Neural cell (in vitro differentiated cells): Measurements from ENCODE around the gene SUSD2. TPM values are rescaled to one million over a fixed set of nuclear protein-coding genes. Genes with fewer than 3 reads are reported as not detected.

Source experiments
- H2AFZ ChIP-seq: fragments of 200-600, 300-800 bp; sonication (generic), shearing (Covaris generic); 2 replicates; pipeline ENCODE4 v1.6.0; 2014; ENCODE audit warnings: low read depth, mild to moderate bottlenecking, antibody characterized with exemption, low read length, moderate library complexity
- H3F3A ChIP-seq: fragments of 200-600 bp; shearing (Covaris generic); 2 replicates; pipeline ENCODE4 v1.6.1; 2016; ENCODE audit warnings: mild to moderate bottlenecking, moderate library complexity, mixed read lengths, antibody characterized with exemption, low read length; ENCODE audit not compliant: insufficient read depth, poor library complexity, severe bottlenecking
- H3K27ac ChIP-seq: fragments of 200-600, 300-800 bp; sonication (generic), shearing (Covaris generic); 2 replicates; pipeline ENCODE4 v1.5.1; 2014; ENCODE audit warnings: mild to moderate bottlenecking, low read length, moderate library complexity
- H3K27me3 ChIP-seq: fragments of 300-800, 200-600 bp; sonication (generic), shearing (Covaris generic); 2 replicates; pipeline ENCODE4 v1.6.0; 2014; ENCODE audit warnings: mild to moderate bottlenecking, low read depth, low read length, moderate library complexity; ENCODE audit not compliant: insufficient read depth
- H3K36me3 ChIP-seq: fragments of 300-800, 200-600 bp; sonication (generic), shearing (Covaris generic); 2 replicates; pipeline ENCODE4 v1.5.1; 2014; ENCODE audit warnings: mild to moderate bottlenecking, antibody characterized with exemption, low read length, moderate library complexity; ENCODE audit not compliant: insufficient read depth
- H3K4me2 ChIP-seq: fragments of 300-800, 200-600 bp; sonication (generic), shearing (Covaris generic); 2 replicates; pipeline ENCODE4 v1.6.0; 2014; ENCODE audit warnings: mild to moderate bottlenecking, low read length
- H3K4me3 ChIP-seq: fragments of 300-800, 200-600 bp; sonication (generic), shearing (Covaris generic); 2 replicates; pipeline ENCODE4 v1.5.1; 2014; ENCODE audit warnings: mild to moderate bottlenecking, low read length, moderate library complexity
- H3K79me2 ChIP-seq: fragments of 200-600 bp; shearing (Covaris generic); replicated peaks from 2 replicates; pipeline ENCODE4 v1.6.0; 2014; ENCODE audit warnings: mild to moderate bottlenecking, low read length, moderate library complexity; ENCODE audit not compliant: insufficient read depth
- H3K9ac ChIP-seq: fragments of 300-800, 200-600 bp; sonication (generic), shearing (Covaris generic); 2 replicates; pipeline ENCODE4 v1.6.1; 2016; ENCODE audit warnings: mild to moderate bottlenecking, low read length, mixed read lengths
- H3K9me2 ChIP-seq: fragments of 200-600 bp; shearing (Covaris generic); 2 replicates; pipeline ENCODE4 v1.6.1; 2016; ENCODE audit warnings: mild to moderate bottlenecking, low read length, mixed read lengths; ENCODE audit not compliant: insufficient read depth
- H3K9me3 ChIP-seq: fragments of 200-600, 300-800 bp; sonication (generic), shearing (Covaris generic); 2 replicates; pipeline ENCODE4 v1.6.1; 2016; ENCODE audit warnings: mild to moderate bottlenecking, mixed run types, low read length, moderate library complexity, mixed read lengths
- H4K20me1 ChIP-seq: fragments of 200-600 bp; shearing (Covaris generic); 2 replicates; pipeline ENCODE4 v1.6.1; 2016; ENCODE audit warnings: mild to moderate bottlenecking, mixed run types; ENCODE audit not compliant: insufficient read depth
- CTCF ChIP-seq: fragments of 450-650 bp; IDR thresholded peaks from 2 replicates; pipeline ENCODE4 v1.5.1; 2014; ENCODE audit warnings: antibody characterized with exemption, mild to moderate bottlenecking, moderate library complexity; ENCODE audit not compliant: poor library complexity, severe bottlenecking
- EP300 ChIP-seq: fragments of 450-650 bp; conservative IDR thresholded peaks from 2 replicates; pipeline ENCODE4 v1.6.1; 2014; ENCODE audit warnings: antibody characterized with exemption, mild to moderate bottlenecking, moderate library complexity; ENCODE audit not compliant: poor library complexity, severe bottlenecking
- EZH2 ChIP-seq: fragments of 200-600, 300-800 bp; shearing (Covaris generic), sonication (generic); IDR thresholded peaks from 2 replicates; pipeline ENCODE4 v1.6.1; 2014; ENCODE audit warnings: antibody characterized with exemption, low read length, borderline replicate concordance, mild to moderate bottlenecking; ENCODE audit not compliant: insufficient read depth, poor library complexity, severe bottlenecking
- MXI1 ChIP-seq: fragments of 450-650 bp; conservative IDR thresholded peaks from 2 replicates; pipeline ENCODE4 v1.6.1; 2014; ENCODE audit warnings: antibody characterized with exemption, mild to moderate bottlenecking; ENCODE audit not compliant: poor library complexity, severe bottlenecking
- POLR2AphosphoS5 ChIP-seq: IDR thresholded peaks from 2 replicates; pipeline ENCODE4 v1.6.1; 2012
- RAD21 ChIP-seq: fragments of 450-650 bp; conservative IDR thresholded peaks from 2 replicates; pipeline ENCODE4 v1.6.1; 2014; ENCODE audit warnings: antibody characterized with exemption, mild to moderate bottlenecking, moderate library complexity
- REST ChIP-seq: IDR thresholded peaks from 2 replicates; pipeline ENCODE4 v1.6.1; 2012; ENCODE audit warnings: borderline replicate concordance
- SMC3 ChIP-seq: fragments of 450-650 bp; conservative IDR thresholded peaks from 2 replicates; pipeline ENCODE4 v1.6.1; 2014; ENCODE audit warnings: antibody characterized with exemption, mild to moderate bottlenecking, moderate library complexity; ENCODE audit not compliant: poor library complexity
- TAF1 ChIP-seq: IDR thresholded peaks from 2 replicates; pipeline ENCODE4 v1.6.1; 2012; ENCODE audit warnings: low read depth
- polyA minus RNA-seq: library from RNA; depleted of rRNA, polyadenylated mRNA; stranded (reverse); fragments of >200 nt; gene quantifications from 2 replicates; pipeline ENCODE4 v1.2.3, GENCODE V29; 2014
- polyA plus RNA-seq: library from polyadenylated mRNA; depleted of rRNA; stranded (reverse); fragments of >200 nt; gene quantifications from 2 replicates; pipeline ENCODE4 v1.2.3, GENCODE V29; 2014

SUSD2 gene
- polyA plus RNA-seq (0.20 and 0.36 TPM in 2 replicates), polyA minus RNA-seq (0.73 and 0.93 TPM in 2 replicates)

- Histone ChIP-seq H3K4me3 (no peak within 1 kb of the TSS), H3K9me2 (no peaks in the 10 kb centered on the region), H3K27me3 (no peaks in the 10 kb centered on the region), H2AFZ (no peak within 1 kb of the TSS), H3K27ac (no peak within 1 kb of the TSS), H3K9ac (no peak within 1 kb of the TSS), H3K9me3 (no peaks in the 10 kb centered on the region), H3F3A (no peaks in the 10 kb centered on the region), H4K20me1 (no peaks in the 10 kb centered on the region), H3K4me2 (no peak within 1 kb of the TSS), H3K36me3 (no peaks in the 10 kb centered on the region), H3K79me2 (no peaks in the 10 kb centered on the region)
- no peak for TF ChIP-seq EZH2
- no peak for TF ChIP-seq REST
- TF ChIP-seq TAF1 = no peak
- TF ChIP-seq EP300 = no peak
- no peak for TF ChIP-seq MXI1
- no peak for TF ChIP-seq CTCF
- no peak for TF ChIP-seq SMC3
- no peak for TF ChIP-seq RAD21
- TF ChIP-seq POLR2AphosphoS5 = no peak
Observed at GRCh38 chr22:24181088-24181995, at the start of gene SUSD2. TSS of gene SUSD2 (plus strand) at chr22:24181487. CDS start at chr22:24181520, 33 bp downstream.

- Histone ChIP-seq H3K4me3 (peak overlapping the region; percentile 47), H2AFZ (no peak overlapping the region), H3K4me2 (peak overlapping the region; percentile 34), H4K20me1 (no peaks in the 10 kb centered on the region), H3K9ac (peak overlapping the region; percentile 40), H3K79me2 (no peaks in the 10 kb centered on the region), H3K9me2 (no peaks in the 10 kb centered on the region), H3K36me3 (no peaks in the 10 kb centered on the region), H3K9me3 (no peaks in the 10 kb centered on the region), H3K27me3 (no peaks in the 10 kb centered on the region), H3K27ac (peak overlapping the region; percentile 56), H3F3A (no peaks in the 10 kb centered on the region)
- TF ChIP-seq MXI1 (no peak), RAD21 (no peak), EZH2 (no peak)
Observed at GRCh38 chr22:24133187-24133965, 47.9 kb upstream of the SUSD2 start.
